ENCODE data around the gene XYLT1. TPM values are rescaled to one million over a fixed set of nuclear protein-coding genes. Genes with fewer than 3 reads are reported as not detected.

Gene XYLT1
- total and polyA plus RNA-seq, 10 of the 15 experiments (the other 5 are each of a cell fraction or from before 2014, with no cell fraction given), result 0.88 to 14.8 (median 5.8) TPM

GRCh38 chr16:17170435-17170834 is 300.3 kb downstream of the XYLT1 start:
- H3K4me2 ChIP-seq (ENCODE audit: control insufficient read depth, insufficient read depth), result no peak overlapping the region
- ChIA-PET RAD21 (ENCODE audit: unreplicated experiment) (interaction anchor here (1.1 to 1.3 kb wide), 2 partner anchors 15 to 297 kb away, joined by 3 read pairs; no protein-coding TSS in a partner anchor), CTCF (interaction anchor here (1.1 to 1.6 kb wide), 4 partner anchors 15 to 309 kb away, joined by 3 to 4 read pairs (median 3); no protein-coding TSS in a partner anchor), SMC1A (ENCODE audit: uncharacterized antibody, unreplicated experiment) (interaction anchor here (0.9 to 1.4 kb wide), 2 partner anchors 11 to 308 kb away, joined by 3 read pairs; no protein-coding TSS in a partner anchor), POLR2A (no interaction called here)
- no peaks in the 10 kb centered on the region for H3K27me3 ChIP-seq (replicated peaks in 1 of 2; ENCODE audit: control insufficient read depth in 2 of 2, insufficient read depth in 2 of 2, low read length in 1 of 2)
- no peaks in the 10 kb centered on the region for H4K20me1 ChIP-seq (ENCODE audit: control insufficient read depth, insufficient read depth)
- BruUV-seq (replicated peaks), result no TSS peak
- no peak for DNase-seq (ENCODE audit: low read depth, low spot score)
- in situ Hi-C loops (cut with MboI), result no loop called here
- no peaks in the 10 kb centered on the region for H3K79me2 ChIP-seq (ENCODE audit: control insufficient read depth, insufficient read depth, low read length)
- H3K9me3 ChIP-seq (replicated peaks; ENCODE audit: control insufficient read depth, insufficient read depth, low read length), result no peaks in the 10 kb centered on the region; the same call in 2 of the 3 replicates
- H3K27ac ChIP-seq (ENCODE audit: control insufficient read depth, insufficient read depth), result no peak overlapping the region
- 49% methylated on average over 3 of the region's 3 CpGs for WGBS (ENCODE audit: insufficient coverage, insufficient replicate concordance, low lambda C conversion rate, missing lambda C conversion rate)
- no peak for TF ChIP-seq TBL1XR1 (IDR thresholded peaks at IDR 0.05; ENCODE audit: low read depth, low read length)
- TF ChIP-seq ZZZ3 (IDR thresholded peaks at IDR 0.05; ENCODE audit: control insufficient read depth, insufficient read length, low read depth), result no peak
- no peak overlapping the region for H3K4me3 ChIP-seq
- H3K9ac ChIP-seq (ENCODE audit: control insufficient read depth, insufficient read depth, low read length), result no peak overlapping the region
- no peak overlapping the region for H2AFZ ChIP-seq (ENCODE audit: control insufficient read depth, low read depth, low read length)
- peaks cover 6% of the 10 kb centered on the region for H3K4me1 ChIP-seq (ENCODE audit: control insufficient read depth, insufficient read depth, low read length)
- intact Hi-C loops (cut with micrococcal nuclease; ENCODE audit: unreplicated experiment), result no loop called here
- no peak for FAIRE-seq
- H3K36me3 ChIP-seq (ENCODE audit: control insufficient read depth in 2 of 2, insufficient read depth in 2 of 2, low read length in 1 of 2), result no peaks in the 10 kb centered on the region
- ATAC-seq, result no peak

GRCh38 chr16:17168181-17168580 is 302.6 kb downstream of the XYLT1 start:
- no TSS peak for BruUV-seq (replicated peaks)
- H3K4me2 ChIP-seq (ENCODE audit: control insufficient read depth, insufficient read depth), result no peak overlapping the region
- no peak overlapping the region for H3K4me3 ChIP-seq
- ChIA-PET RAD21 (ENCODE audit: unreplicated experiment) (no interaction called here), CTCF (no interaction called here), SMC1A (ENCODE audit: uncharacterized antibody, unreplicated experiment) (no interaction called here), POLR2A (no interaction called here)
- no peaks in the 10 kb centered on the region for H3K27me3 ChIP-seq (replicated peaks in 1 of 2; ENCODE audit: control insufficient read depth in 2 of 2, insufficient read depth in 2 of 2, low read length in 1 of 2)
- ATAC-seq (no peak), FAIRE-seq (no peak), DNase-seq (ENCODE audit: low read depth, low spot score) (no peak)
- no peak overlapping the region for H3K9ac ChIP-seq (ENCODE audit: control insufficient read depth, insufficient read depth, low read length)
- H3K4me1 ChIP-seq (ENCODE audit: control insufficient read depth, insufficient read depth, low read length), result peaks cover 13% of the 10 kb centered on the region
- H3K9me3 ChIP-seq (replicated peaks; ENCODE audit: control insufficient read depth, insufficient read depth, low read length), result no peaks in the 10 kb centered on the region; the same call in 2 of the 3 replicates
- H3K27ac ChIP-seq (ENCODE audit: control insufficient read depth, insufficient read depth), result no peak overlapping the region
- no peaks in the 10 kb centered on the region for H3K36me3 ChIP-seq (ENCODE audit: control insufficient read depth in 2 of 2, insufficient read depth in 2 of 2, low read length in 1 of 2)
- intact Hi-C loops (cut with micrococcal nuclease; ENCODE audit: unreplicated experiment), result no loop called here
- WGBS (ENCODE audit: insufficient coverage, insufficient replicate concordance, low lambda C conversion rate, missing lambda C conversion rate), result 72% methylated on average over 5 of the region's 5 CpGs
- in situ Hi-C loops (cut with MboI), result no loop called here
- no peaks in the 10 kb centered on the region for H3K79me2 ChIP-seq (ENCODE audit: control insufficient read depth, insufficient read depth, low read length)
- no peaks in the 10 kb centered on the region for H4K20me1 ChIP-seq (ENCODE audit: control insufficient read depth, insufficient read depth)
- no peak overlapping the region for H2AFZ ChIP-seq (ENCODE audit: control insufficient read depth, low read depth, low read length)
- TF ChIP-seq SPI1 (IDR thresholded peaks at IDR 0.05; ENCODE audit: borderline replicate concordance, insufficient read depth, low read depth, low read length) (no peak), BHLHE40 (IDR thresholded peaks at IDR 0.05; ENCODE audit: borderline replicate concordance in 1 of 2, low read depth in 2 of 2, low read length in 1 of 2) (no peak), RFX5 (IDR thresholded peaks at IDR 0.05; ENCODE audit: low read depth, low read length) (no peak), MEF2A (IDR thresholded peaks at IDR 0.05; ENCODE audit: insufficient read depth, low read depth, low read length) (no peak), SREBF2 (IDR thresholded peaks at IDR 0.05; ENCODE audit: low read length) (no peak), KLF5 (IDR thresholded peaks at IDR 0.05; ENCODE audit: partially characterized antibody) (no peak), NBN (IDR thresholded peaks at IDR 0.05) (no peak), YY1 (IDR thresholded peaks at IDR 0.05; ENCODE audit: low read depth, low read length) (no peak), TCF7 (IDR thresholded peaks at IDR 0.05; ENCODE audit: borderline replicate concordance) (no peak), SP1 (IDR thresholded peaks at IDR 0.05; ENCODE audit: low read depth, low read length) (no peak), E4F1 (IDR thresholded peaks at IDR 0.05; ENCODE audit: borderline replicate concordance, partially characterized antibody) (no peak), RUNX3 (IDR thresholded peaks at IDR 0.05; ENCODE audit: low read length) (no peak), FOXM1 (IDR thresholded peaks at IDR 0.05; ENCODE audit: low read depth, low read length) (no peak), RAD21 (IDR thresholded peaks at IDR 0.05; ENCODE audit: insufficient read depth, low read depth, low read length) (no peak)

Measured in GM12878 (cell line).